HG03442 (cell line): ENCODE results near the gene ULK3.

ENCODE experiments used
- ATAC-seq: cut with Tn5 transposase; IDR thresholded peaks from one replicate; pipeline ENCODE4 v1.9.1; 2021; ENCODE audit warnings: mild to moderate bottlenecking, moderate library complexity; ENCODE audit not compliant: unreplicated experiment

ULK3 gene

GRCh38 chr15:74787251-74788041 is 55.5 kb downstream of the ULK3 start:
- ATAC-seq, result peak; percentile 41

GRCh38 chr15:74786551-74787165 is 56.3 kb downstream of the ULK3 start:
- ATAC-seq, result no peak
